OCI-M2 (cell line): Measurements from ENCODE around the gene MAN2A1.

ENCODE experiments used
- DNase-seq: peaks from one replicate; lab custom pipeline; 2025; ENCODE audit not compliant: unreplicated experiment; lab: John Stamatoyannopoulos, UW

Gene MAN2A1

DNA sequence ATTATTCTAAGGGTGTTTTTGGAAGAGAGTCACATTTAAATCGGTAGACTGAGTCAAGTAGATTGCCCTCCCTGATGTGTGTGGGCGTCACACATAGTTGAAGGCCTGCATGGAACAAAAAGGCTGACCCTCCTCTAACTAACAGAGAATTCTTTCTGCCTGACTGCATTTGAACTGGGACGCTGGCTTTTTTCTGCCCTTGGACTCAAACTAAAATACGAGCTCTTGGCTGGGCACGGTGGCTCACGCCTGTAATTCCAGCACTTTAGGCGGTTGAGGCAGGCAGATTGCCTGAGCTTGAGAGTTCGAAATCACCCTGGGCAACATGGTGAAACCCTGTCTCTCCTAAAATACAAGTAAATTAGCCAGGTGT is 209.4 kb downstream of the MAN2A1 start:
- DNase-seq = no peak

DNA sequence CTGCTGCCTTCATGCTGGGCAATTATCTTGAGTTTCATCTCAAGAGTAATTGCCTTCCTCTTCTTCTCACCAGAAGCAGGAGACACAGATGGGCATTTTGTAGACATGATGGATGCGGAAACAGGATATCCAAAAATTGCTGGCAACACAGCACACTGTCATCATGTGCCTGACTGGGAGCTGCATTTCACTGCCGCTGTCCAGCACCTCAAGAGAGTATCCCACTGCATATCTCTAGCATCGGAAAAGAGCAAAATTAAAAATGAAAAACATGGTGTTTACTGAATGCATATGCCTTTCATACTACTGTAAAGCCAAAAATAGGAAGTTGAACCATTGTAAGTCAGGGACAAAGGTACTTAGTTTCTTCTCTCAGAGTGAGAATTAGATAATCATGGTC is 210.7 kb downstream of the MAN2A1 start:
- no peak for DNase-seq

GRCh38 chr5:109900911-109901627 is 211.3 kb downstream of the MAN2A1 start:
- no peak for DNase-seq

DNA sequence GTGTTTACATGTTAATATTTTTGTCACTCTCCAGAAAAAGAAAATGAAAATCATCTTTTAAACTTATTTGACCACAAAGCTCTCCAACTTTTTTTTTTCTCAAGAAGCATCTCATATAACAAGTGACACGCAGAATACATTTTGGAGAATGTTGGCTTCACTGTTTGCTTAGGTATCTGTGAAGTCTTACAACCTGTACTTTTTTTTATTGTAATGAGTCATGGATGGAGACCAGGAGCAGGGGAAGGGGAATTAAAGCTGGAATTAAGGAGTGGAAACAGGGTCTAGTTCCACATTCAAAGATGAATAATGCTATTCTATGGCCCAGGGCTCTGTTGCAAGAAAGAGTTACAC is 211.9 kb downstream of the MAN2A1 start:
- no peak for DNase-seq

GRCh38 chr5:109903061-109903460 is 213.3 kb downstream of the MAN2A1 start:
- DNase-seq = no peak

DNA sequence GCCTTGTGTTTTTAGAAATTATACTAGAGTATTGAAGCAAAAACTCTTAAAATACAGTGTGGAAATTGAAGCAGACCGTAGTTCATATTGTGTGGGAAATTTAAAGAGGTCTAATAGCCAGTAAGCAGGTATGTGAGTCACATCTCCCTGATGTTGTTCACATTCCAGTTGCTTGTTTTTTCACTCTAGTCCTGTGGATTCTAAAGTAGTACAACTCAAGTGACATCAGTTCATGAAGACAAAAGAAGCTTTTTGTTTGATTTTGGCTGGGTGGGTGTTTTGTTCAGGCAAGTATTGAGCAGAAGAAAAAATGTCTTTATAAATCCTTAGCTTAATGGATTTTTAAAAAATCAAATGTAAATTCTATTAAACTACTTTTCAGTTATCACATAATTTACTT is 216.2 kb downstream of the MAN2A1 start:
- DNase-seq = no peak

- no peak for DNase-seq
Observed at GRCh38 chr5:109907189-109907588, 217.5 kb downstream of the MAN2A1 start.

GRCh38 chr5:109907731-109908130 is 218.0 kb downstream of the MAN2A1 start:
- no peak for DNase-seq

- DNase-seq = no peak
Observed at GRCh38 chr5:109908366-109908765, 218.6 kb downstream of the MAN2A1 start.

GRCh38 chr5:109910874-109911273 is 221.1 kb downstream of the MAN2A1 start:
- DNase-seq = no peak

DNA sequence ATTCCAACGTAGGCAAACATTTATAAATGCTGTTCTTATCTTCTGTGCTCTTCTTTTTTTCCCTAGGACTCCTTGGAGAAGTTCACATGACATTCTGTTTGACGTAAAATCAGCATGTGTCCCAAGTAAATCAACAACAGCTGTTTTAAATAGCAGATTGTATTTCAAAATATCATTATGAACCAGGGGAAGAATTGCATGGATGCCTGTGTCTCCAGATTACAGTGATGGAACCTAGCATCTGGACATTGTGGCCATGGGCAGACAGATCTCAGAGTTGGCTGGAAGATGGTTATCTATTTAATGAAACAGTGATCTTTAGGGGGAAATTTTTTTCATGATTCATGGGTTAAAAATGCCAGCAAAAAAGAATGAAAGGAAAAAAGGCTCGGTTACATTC is 222.0 kb downstream of the MAN2A1 start:
- DNase-seq = no peak

GRCh38 chr5:109914906-109915305 is 225.2 kb downstream of the MAN2A1 start:
- DNase-seq = no peak

- DNase-seq = no peak
Observed at GRCh38 chr5:109916481-109917153, 226.9 kb downstream of the MAN2A1 start.
